NCI-H82 treated with DMSO at 0.1 percent for 48 hours (cell line): ENCODE data around the gene PTPRS.
"Not testable (repeated sequence)": the region's sequence is repeated elsewhere in the genome, so short reads cannot be mapped to it uniquely, and the experiment has no call there.

Experiments
- DNase-seq: peaks from one replicate; lab custom pipeline; 2025; ENCODE audit not compliant: unreplicated experiment; lab: John Stamatoyannopoulos, UW

Gene PTPRS

GRCh38 chr19:5340637-5341447, at the start of gene PTPRS:
Gene PTPRS, minus strand, starts transcription at chr19:5340812. Its CDS starts 54,672 bp downstream, at chr19:5286140.
- DNase-seq = peak; percentile 38

GRCh38 chr19:5389353-5389752, 48.7 kb upstream of the PTPRS start:
- no peak for DNase-seq

GRCh38 chr19:5387472-5387871, 46.9 kb upstream of the PTPRS start:
- no peak for DNase-seq

GRCh38 chr19:5386841-5387240, 46.2 kb upstream of the PTPRS start:
- DNase-seq = no peak

- DNase-seq = not testable (repeated sequence)
Measured at GRCh38 chr19:5381197-5381596, 40.6 kb upstream of the PTPRS start.

- no peak for DNase-seq
Measured at GRCh38 chr19:5380215-5380919, 39.8 kb upstream of the PTPRS start.

- DNase-seq = no peak
Measured at GRCh38 chr19:5376928-5377327, 36.3 kb upstream of the PTPRS start.

- DNase-seq = no peak
Measured at GRCh38 chr19:5372572-5373200, 32.1 kb upstream of the PTPRS start.

- DNase-seq = no peak
Measured at GRCh38 chr19:5369962-5370367, 29.4 kb upstream of the PTPRS start.

- DNase-seq = no peak
Measured at GRCh38 chr19:5369304-5369703, 28.7 kb upstream of the PTPRS start.

GRCh38 chr19:5367530-5368133, 27.0 kb upstream of the PTPRS start:
- DNase-seq = no peak

GRCh38 chr19:5365905-5366304, 25.3 kb upstream of the PTPRS start:
- no peak for DNase-seq

GRCh38 chr19:5364674-5365073, 24.1 kb upstream of the PTPRS start:
- no peak for DNase-seq

GRCh38 chr19:5361839-5362238, 21.2 kb upstream of the PTPRS start:
- DNase-seq = not testable (repeated sequence)

- DNase-seq = no peak
Measured at GRCh38 chr19:5361407-5361806, 20.8 kb upstream of the PTPRS start.

- DNase-seq = no peak
Measured at GRCh38 chr19:5360003-5360780, 19.6 kb upstream of the PTPRS start.

- DNase-seq = no peak
Measured at GRCh38 chr19:5358173-5358800, 17.7 kb upstream of the PTPRS start.

GRCh38 chr19:5357584-5357983, 17.0 kb upstream of the PTPRS start:
- no peak for DNase-seq

- no peak for DNase-seq
Measured at GRCh38 chr19:5356918-5357317, 16.3 kb upstream of the PTPRS start.

GRCh38 chr19:5356428-5356827, 15.8 kb upstream of the PTPRS start:
- no peak for DNase-seq
